ENCODE results near the gene NUDCD2.

- TF ChIP-seq CTCF (IDR thresholded peaks at IDR 0.05): no peak
- TF ChIP-seq POLR2A (IDR thresholded peaks at IDR 0.05): no peak
These were observed 48.9 kb upstream of the NUDCD2 start for GRCh38 chr5:163508753-163509152.
